Measurements from ENCODE around the gene GCK. TPM values are rescaled to one million over a fixed set of nuclear protein-coding genes. Genes with fewer than 3 reads are reported as not detected.

GCK gene
- total RNA-seq, 2 donors from 2014 or later = 0.51 to 0.81 TPM

DNA sequence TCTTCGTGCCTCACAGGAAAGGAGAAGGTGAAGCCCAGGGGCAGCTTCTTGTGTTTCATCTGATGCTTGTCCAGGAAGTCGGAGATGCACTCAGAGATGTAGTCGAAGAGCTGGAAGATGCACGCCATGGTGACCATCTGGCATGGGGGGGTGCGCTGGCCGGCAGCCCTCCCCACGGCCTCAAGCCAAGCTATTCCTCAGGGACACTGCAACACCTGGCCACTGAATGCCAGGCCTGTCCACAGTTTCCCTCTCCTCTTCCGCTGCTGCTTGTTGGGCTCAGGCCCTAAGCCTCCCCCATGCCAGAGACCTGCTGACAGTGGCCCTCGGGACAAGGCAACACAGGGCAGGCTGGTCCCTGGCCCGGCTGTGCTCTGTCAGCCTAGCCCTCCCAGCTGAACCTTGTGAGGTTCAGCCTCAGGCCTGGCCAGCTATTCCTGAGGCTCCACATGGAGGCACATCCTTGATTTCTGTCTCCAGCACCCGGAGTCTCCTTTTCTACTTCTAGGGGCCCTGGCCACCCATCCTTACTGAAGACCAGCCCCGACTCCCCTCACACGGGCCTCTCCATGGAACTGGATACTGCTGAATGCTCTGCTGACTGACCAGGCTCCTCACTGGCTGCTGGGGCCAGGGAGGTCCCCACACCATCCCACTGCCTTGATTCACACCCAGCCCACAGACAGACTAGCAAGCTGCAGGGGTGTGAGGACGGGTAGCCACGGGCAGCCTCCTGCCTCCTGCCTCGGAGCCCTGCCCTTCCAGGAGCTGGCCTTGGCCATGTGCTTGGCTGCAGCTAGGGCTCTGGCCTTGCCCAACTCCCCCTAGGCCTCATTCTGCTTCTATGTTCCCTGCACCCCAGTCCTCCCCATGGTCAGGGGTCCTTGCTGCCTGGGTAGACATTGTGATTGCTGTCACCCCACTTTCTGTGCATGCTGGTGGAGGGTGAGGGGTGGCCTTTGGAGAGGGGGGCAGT lies 38.0 kb downstream of the GCK start:
- peak; percentile 62 for DNase-seq (ENCODE audit: low spot score)
- intact Hi-C loops (cut with DNase I) = no loop called here

GRCh38 chr7:44150466-44150832 lies 38.8 kb downstream of the GCK start:
- intact Hi-C loops (cut with DNase I) = no loop called here
- DNase-seq (ENCODE audit: low spot score) = peak; percentile 58

- intact Hi-C loops (cut with DNase I) = loop anchor here in 1 of 2 donors (10.0 kb wide), 1 partner anchor 1625 kb away; no protein-coding TSS in a partner anchor
- peak; percentile 59 for DNase-seq (ENCODE audit: low spot score)
These were observed 39.4 kb downstream of the GCK start for GRCh38 chr7:44149571-44150465.

- DNase-seq (ENCODE audit: low spot score) = peak; percentile 65
These were observed 40.2 kb downstream of the GCK start for GRCh38 chr7:44148961-44149536.

DNA sequence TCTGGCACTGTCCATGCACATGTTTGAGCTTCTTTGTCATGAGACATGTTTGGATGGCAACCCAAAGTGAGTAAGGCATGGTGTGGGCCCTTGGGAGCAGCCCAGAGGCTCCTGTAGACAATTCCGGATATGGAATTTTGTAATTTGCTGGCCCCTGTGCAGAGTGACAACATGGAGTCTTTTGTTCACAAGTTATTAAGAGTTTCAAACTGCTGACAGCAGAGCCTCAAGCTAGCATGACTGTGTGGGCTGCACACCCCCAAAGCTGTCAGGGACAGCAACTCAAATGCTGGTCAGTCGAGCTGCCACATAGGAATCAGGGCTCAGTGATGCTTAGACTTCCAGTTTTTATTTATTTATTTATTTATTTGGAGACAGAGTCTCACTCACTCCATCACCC lies 41.1 kb downstream of the GCK start:
- intact Hi-C loops (cut with DNase I) = loop anchor here in 1 of 2 donors (10.0 kb wide), 1 partner anchor 1627 kb away; no protein-coding TSS in a partner anchor
- DNase-seq (ENCODE audit: low spot score) = peak; percentile 24

More at GRCh38 chr7:44148961-44149536, 40.2 kb downstream of the GCK start:
- intact Hi-C loops (cut with DNase I) = loop anchor here in 1 of 2 donors (10.0 kb wide), 1 partner anchor 1626 kb away; no protein-coding TSS in a partner anchor

DNA sequence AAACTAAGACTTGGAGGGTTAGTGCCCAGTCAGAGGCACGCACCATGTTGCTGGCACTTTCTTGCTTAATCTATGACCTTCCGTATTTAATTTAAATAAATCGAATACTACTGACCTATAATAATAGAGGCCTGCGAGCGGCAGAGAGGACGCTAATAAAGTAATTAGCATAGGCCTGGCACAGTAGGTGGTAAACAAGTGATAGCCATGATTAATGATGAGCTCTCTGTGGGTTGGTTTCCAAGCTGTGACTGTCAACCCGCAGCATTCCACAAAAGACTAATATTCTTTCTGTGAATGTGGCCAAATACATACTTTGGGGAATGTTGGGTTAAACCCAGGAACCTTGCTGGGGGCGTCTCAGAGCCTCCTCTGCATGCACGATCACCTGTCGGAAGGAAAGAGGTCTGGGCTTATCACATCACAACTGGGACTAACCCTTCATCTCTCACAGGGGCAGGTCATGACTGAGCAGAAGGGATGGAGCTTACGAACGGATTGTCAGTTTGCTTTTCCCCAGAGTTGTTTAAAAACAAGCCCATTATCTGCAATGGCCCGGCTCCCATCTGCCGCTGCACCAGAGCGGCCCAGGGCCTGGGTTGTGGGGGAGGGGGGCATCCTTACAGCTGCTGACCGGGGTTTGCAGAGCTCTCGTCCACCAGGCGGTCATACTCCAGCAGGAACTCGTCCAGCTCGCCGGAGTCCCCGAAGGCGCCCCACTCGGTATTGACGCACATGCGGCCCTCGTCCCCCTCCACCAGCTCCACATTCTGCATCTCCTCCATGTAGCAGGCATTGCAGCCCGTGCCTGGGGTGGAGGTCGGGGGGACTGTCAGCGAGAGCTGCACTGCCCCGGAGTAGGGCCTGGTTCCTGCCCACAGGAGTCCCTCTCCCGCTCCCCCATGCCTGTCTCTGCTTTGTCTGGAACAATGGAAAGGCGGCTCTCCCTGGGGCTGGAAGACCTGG lies 41.9 kb downstream of the GCK start:
- peak; percentile 78 for DNase-seq (ENCODE audit: low spot score)
- intact Hi-C loops (cut with DNase I) = loop anchor here in 1 of 2 donors (10.0 kb wide), 1 partner anchor 1627 kb away; no protein-coding TSS in a partner anchor

DNA sequence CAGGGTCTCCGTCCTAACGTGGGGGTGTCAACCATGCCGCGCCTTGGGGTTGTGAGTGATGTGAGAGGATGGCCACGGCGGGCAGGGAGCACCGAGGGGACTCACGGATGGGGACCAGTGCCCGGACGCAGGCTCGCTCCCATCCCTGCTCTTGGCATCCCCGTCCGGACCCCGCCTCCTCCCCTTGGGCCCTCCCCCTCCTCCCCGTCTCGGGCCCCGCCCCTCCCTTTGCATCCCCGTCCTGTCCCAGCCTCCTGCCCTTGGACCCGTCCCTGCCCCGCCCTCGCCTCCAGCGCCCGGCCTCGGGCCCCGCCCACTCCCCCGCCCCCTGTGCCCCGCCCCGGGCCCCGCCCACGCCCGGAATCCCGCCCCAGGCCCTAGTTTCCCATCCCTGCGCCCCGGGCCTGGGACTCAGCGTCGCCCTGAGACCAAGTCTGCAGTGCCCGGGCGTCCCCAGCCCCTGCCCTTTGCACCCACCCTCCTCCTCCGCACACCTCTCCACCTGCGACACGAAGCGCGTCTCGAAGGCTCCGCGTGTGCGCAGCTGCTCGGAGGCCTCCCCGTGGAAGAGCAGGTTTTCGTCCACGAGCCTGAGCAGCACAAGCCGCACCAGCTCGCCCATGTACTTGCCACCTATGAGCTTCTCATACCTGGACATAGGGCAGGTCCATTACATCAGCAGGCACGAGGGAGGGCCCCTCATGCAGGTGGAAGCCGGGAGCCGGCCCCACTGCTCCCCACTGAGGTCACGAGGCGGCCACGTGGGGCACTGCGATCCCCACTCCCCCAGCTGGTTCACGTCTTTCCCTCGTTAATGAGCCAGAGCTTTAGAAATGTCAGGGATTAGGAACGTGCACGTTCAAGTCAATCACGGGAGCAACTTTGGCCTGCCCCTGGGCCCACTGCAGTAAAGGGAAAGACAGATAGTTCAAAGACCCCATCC lies 43.0 kb downstream of the GCK start:
- intact Hi-C loops (cut with DNase I) = loop anchor here in 1 of 2 donors (10.0 kb wide), 1 partner anchor 1629 kb away; no protein-coding TSS in a partner anchor
- DNase-seq (ENCODE audit: low spot score) = peak; percentile 90

GRCh38 chr7:44145479-44145968 lies 43.7 kb downstream of the GCK start:
- intact Hi-C loops (cut with DNase I) = loop anchor here in 1 of 2 donors (10.0 kb wide), 1 partner anchor 1629 kb away; no protein-coding TSS in a partner anchor
- peak; percentile 73 for DNase-seq (ENCODE audit: low spot score)

DNA sequence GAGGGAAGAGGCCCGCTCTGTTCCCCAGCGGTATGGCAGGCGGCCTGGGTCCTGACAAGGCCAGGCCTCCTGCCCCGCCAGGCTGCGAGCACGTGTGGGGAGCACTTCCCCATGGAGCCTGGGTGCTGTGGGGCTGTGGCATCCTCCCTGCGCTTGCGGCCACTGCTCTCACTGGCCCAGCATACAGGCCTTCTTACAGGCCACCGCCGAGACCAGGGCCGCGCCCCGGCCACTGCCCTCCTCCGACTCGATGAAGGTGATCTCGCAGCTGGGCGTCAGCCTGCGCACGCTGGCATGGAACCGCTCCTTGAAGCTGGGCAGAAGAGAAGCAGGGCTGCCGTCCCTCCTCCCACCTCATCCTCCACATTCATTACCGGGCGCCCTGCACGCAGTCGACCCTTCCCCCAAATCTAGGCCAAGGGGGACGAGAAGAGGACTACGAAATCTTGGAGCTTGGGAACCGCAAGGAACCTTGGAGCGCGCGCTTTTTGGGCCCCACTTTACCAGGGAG lies 44.2 kb downstream of the GCK start:
- intact Hi-C loops (cut with DNase I) = loop anchor here in 1 of 2 donors (10.0 kb wide), 1 partner anchor 1630 kb away; no protein-coding TSS in a partner anchor
- peak; percentile 75 for DNase-seq (ENCODE audit: low spot score)

GRCh38 chr7:44144426-44144967 lies 44.7 kb downstream of the GCK start:
- DNase-seq (ENCODE audit: low spot score) = peak; percentile 64
- intact Hi-C loops (cut with DNase I) = loop anchor here in 1 of 2 donors (10.0 kb wide), 1 partner anchor 1630 kb away; no protein-coding TSS in a partner anchor

DNA sequence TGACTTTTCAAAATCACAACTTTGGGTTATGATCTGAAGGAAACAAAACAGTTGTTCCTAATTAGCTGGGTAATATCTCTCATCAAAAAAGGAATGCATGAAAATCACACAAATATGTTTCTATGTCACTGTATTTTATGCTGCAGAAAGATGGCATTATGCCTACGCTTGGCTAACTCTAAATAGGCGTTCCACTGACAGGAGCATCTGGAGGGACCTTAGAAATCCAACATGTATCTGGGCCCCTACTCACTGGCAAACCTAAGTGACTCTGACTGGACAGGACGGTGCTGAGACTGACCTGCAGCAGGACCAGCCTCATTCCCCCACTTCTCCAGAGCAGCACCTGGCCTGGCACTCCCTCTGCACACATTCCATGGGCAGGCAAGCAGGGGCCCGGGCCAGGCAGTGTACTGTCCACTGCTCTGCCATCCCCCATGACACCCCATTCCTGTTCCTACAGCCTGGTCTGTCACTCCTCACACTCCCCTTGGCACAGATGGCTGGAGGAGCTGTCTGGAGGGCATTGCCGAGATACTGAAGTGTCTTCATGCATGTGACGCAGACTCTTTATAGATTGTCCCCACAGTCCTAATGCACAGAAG lies 45.5 kb downstream of the GCK start:
- DNase-seq (ENCODE audit: low spot score) = peak; percentile 35
- intact Hi-C loops (cut with DNase I) = loop anchor here in 1 of 2 donors (10.0 kb wide), 1 partner anchor 1631 kb away; no protein-coding TSS in a partner anchor

DNA sequence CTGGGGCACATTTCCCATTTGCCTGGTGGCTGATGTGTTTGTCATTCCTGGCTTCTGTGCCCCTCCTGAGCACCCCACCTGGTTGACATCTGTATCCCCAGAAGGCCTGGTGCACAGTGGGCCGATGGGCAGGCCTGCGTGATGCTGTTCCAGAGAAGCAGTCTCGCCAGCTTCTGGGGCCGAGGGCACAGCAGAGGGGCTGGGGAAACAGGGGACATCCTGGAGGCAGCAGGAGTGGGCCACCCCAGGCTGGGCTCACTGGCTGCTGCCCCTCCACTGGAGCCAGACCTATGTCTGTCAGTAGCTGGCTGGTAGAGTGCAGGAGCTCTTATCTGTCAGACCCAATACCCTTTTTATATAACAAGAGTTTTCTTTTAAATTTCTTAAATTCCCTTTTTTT lies 47.2 kb downstream of the GCK start:
- intact Hi-C loops (cut with DNase I) = loop anchor here in 1 of 2 donors (10.0 kb wide), 1 partner anchor 1633 kb away; no protein-coding TSS in a partner anchor
- peak; percentile 49 for DNase-seq (ENCODE audit: low spot score)

- intact Hi-C loops (cut with DNase I) = loop anchor here in 1 of 2 donors (10.0 kb wide), 1 partner anchor 1633 kb away; no protein-coding TSS in a partner anchor
- peak; percentile 61 for DNase-seq (ENCODE audit: low spot score)
These were observed 47.9 kb downstream of the GCK start, which contains the start of gene MYL7 for GRCh38 chr7:44141221-44141850. TSS of gene MYL7 (minus strand) at chr7:44141332. CDS start at chr7:44141305, 27 bp downstream.

GRCh38 chr7:44140341-44140740 lies 48.9 kb downstream of the GCK start:
- intact Hi-C loops (cut with DNase I) = loop anchor here in 1 of 2 donors (10.0 kb wide), 1 partner anchor 1634 kb away; no protein-coding TSS in a partner anchor
- DNase-seq (ENCODE audit: low spot score) = peak; percentile 68

Measured in posterior vena cava (tissue), 2 donors.